Thyroid gland (tissue), 4 donors: ENCODE data around the gene DOK6.

Source experiments
- CTCF ChIP-seq, 6 experiments: fragments of 200-600 bp in 3 of 6; fragments of 450-650 bp in 3 of 6; sonication (generic) in 3 of 6; IDR thresholded peaks; one replicate each; pipeline ENCODE4 v1.5.1; 2016 to 2019; ENCODE audit warnings: antibody characterized with exemption in 6 of 6, mild to moderate bottlenecking in 2 of 6, inconsistent platforms in 1 of 6, moderate library complexity in 1 of 6
- POLR2A ChIP-seq, 2 donors: fragments of 450-650 bp; IDR thresholded peaks; one replicate each; pipeline ENCODE4 v1.6.1; 2017; ENCODE audit warnings: antibody characterized with exemption in 2 of 2, mild to moderate bottlenecking in 2 of 2, moderate library complexity in 1 of 2

- no peak for TF ChIP-seq POLR2A (IDR thresholded peaks at IDR 0.05)
- TF ChIP-seq CTCF (IDR thresholded peaks at IDR 0.05) = no peak
Observed at GRCh38 chr18:69686861-69687260, 286.2 kb downstream of the DOK6 start.
